NB4 (cell line): ENCODE results near the gene CAMSAP1.

Experiments used
- POLR2A ChIP-seq: IDR thresholded peaks from 2 replicates; pipeline ENCODE4 v1.6.1; 2011; ENCODE audit warnings: mild to moderate bottlenecking; ENCODE audit not compliant: insufficient read length; ENCODE audit errors: extremely low read depth
- TF ChIP-seq, protein P1 (sequence below): IDR thresholded peaks from one replicate; pipeline ENCODE4 v1.5.1; 2012; ENCODE audit warnings: low read depth, low read length

DNA sequence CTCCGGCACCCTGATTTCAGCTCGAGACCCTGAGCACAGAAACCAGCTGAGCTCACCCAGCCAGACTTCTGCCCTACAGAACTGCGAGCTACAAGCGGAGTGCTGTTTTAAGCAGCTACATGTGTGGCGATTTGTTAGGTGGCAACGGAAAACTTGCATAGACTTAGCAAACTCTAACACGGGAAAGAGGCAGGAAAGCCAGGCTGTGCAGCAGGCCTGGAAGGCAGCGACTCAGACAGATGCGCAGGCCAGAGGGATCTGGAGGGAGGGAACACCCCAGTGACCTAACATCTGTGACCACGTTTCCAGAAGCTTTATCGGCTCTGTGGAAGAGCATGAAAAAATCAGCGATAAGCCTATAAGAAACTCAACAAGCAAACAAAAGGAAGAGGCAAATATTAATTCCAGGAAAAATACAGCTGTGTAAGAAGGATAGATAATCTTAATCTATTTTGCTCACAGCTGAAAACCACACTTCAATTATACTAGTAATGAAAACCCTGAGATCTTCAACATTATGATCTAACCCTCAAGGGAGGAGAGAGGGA is 42.9 kb upstream of the CAMSAP1 start:
- no peak for TF ChIP-seq POLR2A
- TF ChIP-seq, protein P1, sequence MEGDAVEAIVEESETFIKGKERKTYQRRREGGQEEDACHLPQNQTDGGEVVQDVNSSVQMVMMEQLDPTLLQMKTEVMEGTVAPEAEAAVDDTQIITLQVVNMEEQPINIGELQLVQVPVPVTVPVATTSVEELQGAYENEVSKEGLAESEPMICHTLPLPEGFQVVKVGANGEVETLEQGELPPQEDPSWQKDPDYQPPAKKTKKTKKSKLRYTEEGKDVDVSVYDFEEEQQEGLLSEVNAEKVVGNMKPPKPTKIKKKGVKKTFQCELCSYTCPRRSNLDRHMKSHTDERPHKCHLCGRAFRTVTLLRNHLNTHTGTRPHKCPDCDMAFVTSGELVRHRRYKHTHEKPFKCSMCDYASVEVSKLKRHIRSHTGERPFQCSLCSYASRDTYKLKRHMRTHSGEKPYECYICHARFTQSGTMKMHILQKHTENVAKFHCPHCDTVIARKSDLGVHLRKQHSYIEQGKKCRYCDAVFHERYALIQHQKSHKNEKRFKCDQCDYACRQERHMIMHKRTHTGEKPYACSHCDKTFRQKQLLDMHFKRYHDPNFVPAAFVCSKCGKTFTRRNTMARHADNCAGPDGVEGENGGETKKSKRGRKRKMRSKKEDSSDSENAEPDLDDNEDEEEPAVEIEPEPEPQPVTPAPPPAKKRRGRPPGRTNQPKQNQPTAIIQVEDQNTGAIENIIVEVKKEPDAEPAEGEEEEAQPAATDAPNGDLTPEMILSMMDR = no peak
